OCI-LY1 (cell line): Measurements from ENCODE around the gene SLC17A8.

ENCODE experiments used
- H2AFZ ChIP-seq: fragments of 200-600 bp; sonication (generic), shearing (Covaris generic); 2 replicates; pipeline ENCODE4 v1.6.0; 2014; ENCODE audit warnings: antibody characterized with exemption, mild to moderate bottlenecking, low read length
- H3F3A ChIP-seq: fragments of 200-600 bp; sonication (generic), shearing (Covaris generic); 2 replicates; pipeline ENCODE4 v1.6.0; 2014; ENCODE audit warnings: mild to moderate bottlenecking, antibody characterized with exemption, low read length, moderate library complexity; ENCODE audit not compliant: insufficient read depth
- H3K27ac ChIP-seq: fragments of 200-600 bp; sonication (generic); 2 replicates; pipeline ENCODE4 v1.5.1; 2014; ENCODE audit warnings: low read length, mixed run types, mild to moderate bottlenecking, low read depth; ENCODE audit not compliant: poor library complexity, severe bottlenecking
- H3K27me3 ChIP-seq: fragments of 200-600 bp; sonication (generic); 2 replicates; pipeline ENCODE4 v1.6.0; 2014; ENCODE audit warnings: antibody characterized with exemption, mild to moderate bottlenecking, low read length, moderate library complexity; ENCODE audit not compliant: insufficient read depth
- H3K36me3 ChIP-seq: fragments of 200-600 bp; sonication (generic); 2 replicates; pipeline ENCODE4 v1.6.1; 2014; ENCODE audit warnings: mild to moderate bottlenecking, antibody characterized with exemption, low read length, moderate library complexity, mixed read lengths; ENCODE audit not compliant: insufficient read depth
- H3K4me1 ChIP-seq: fragments of 200-600 bp; sonication (generic); 2 replicates; pipeline ENCODE4 v1.5.1; 2014; ENCODE audit warnings: mild to moderate bottlenecking, low read length, moderate library complexity; ENCODE audit not compliant: insufficient read depth, severe bottlenecking
- H3K4me2 ChIP-seq: fragments of 200-600 bp; sonication (generic), shearing (Covaris generic); 2 replicates; pipeline ENCODE4 v1.6.1; 2014; ENCODE audit warnings: low read length
- H3K4me3 ChIP-seq: fragments of 200-600 bp; sonication (generic); 2 replicates; pipeline ENCODE4 v1.5.1; 2014; ENCODE audit warnings: low read length, low read depth, mild to moderate bottlenecking, mixed read lengths; ENCODE audit not compliant: poor library complexity, severe bottlenecking
- H3K79me2 ChIP-seq: fragments of 200-600 bp; shearing (Covaris generic); 2 replicates; pipeline ENCODE4 v1.6.1; 2016; ENCODE audit warnings: mixed run types, low read length, mixed read lengths; ENCODE audit not compliant: insufficient read depth
- H3K9ac ChIP-seq: fragments of 200-600 bp; sonication (generic), shearing (Covaris generic); 2 replicates; pipeline ENCODE4 v1.6.1; 2014; ENCODE audit warnings: mild to moderate bottlenecking, low read length, mixed read lengths
- H3K9me2 ChIP-seq: fragments of 200-600 bp; sonication (generic), shearing (Covaris generic); 2 replicates; pipeline ENCODE4 v1.6.1; 2014; ENCODE audit warnings: low read depth, mild to moderate bottlenecking, low read length, mixed read lengths
- H3K9me3 ChIP-seq: fragments of 200-600 bp; shearing (Covaris generic); 2 replicates; pipeline ENCODE4 v1.6.1; 2014; ENCODE audit warnings: low read length, mixed read lengths
- H4K20me1 ChIP-seq: fragments of 200-600 bp; sonication (generic), shearing (Covaris generic); 2 replicates; pipeline ENCODE4 v1.6.0; 2016; ENCODE audit warnings: mild to moderate bottlenecking, low read length; ENCODE audit not compliant: insufficient read depth
- EZH2 ChIP-seq: fragments of 200-600 bp; sonication (generic), shearing (Covaris generic); IDR thresholded peaks from 2 replicates; pipeline ENCODE4 v1.8.0; 2017; ENCODE audit warnings: borderline replicate concordance, mixed run types, mild to moderate bottlenecking, antibody characterized with exemption, low read length, moderate library complexity, mixed read lengths
- TF ChIP-seq, protein P1 (sequence below): fragments of 200-600 bp; sonication (generic), shearing (Covaris generic); IDR thresholded peaks from 2 replicates; pipeline ENCODE4 v1.5.1; 2017; ENCODE audit warnings: mild to moderate bottlenecking, antibody characterized with exemption, low read length, moderate library complexity, mixed read lengths

Gene SLC17A8

DNA sequence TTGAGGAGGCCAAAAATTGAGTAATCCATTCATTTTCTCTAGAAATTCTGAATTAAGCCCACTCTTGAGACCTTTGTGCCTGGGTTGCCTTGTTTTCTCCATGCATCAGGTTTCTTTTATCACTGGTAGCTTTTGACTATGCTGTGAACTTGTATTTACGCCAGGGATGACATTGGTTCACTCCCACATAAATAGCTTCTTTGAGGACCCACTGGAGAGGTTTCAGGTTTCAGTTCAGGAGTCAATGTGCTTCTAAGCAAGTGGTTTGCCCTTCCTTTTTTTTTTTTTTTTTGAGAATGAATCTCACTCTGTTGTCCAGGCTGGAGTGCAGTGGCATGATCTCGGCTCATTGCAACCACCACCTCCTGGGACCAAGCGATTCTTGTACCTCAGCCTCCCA, 10.2 kb upstream of the SLC17A8 start:
- H3K27me3 ChIP-seq = no peaks in the 10 kb centered on the region
- no peak overlapping the region for H3K4me3 ChIP-seq
- H3K4me1 ChIP-seq = no peaks in the 10 kb centered on the region
- H3K36me3 ChIP-seq = no peaks in the 10 kb centered on the region
- H4K20me1 ChIP-seq = no peaks in the 10 kb centered on the region
- H3K9me3 ChIP-seq = no peaks in the 10 kb centered on the region
- no peak overlapping the region for H3K9ac ChIP-seq
- no peak for TF ChIP-seq EZH2
- TF ChIP-seq, protein P1, sequence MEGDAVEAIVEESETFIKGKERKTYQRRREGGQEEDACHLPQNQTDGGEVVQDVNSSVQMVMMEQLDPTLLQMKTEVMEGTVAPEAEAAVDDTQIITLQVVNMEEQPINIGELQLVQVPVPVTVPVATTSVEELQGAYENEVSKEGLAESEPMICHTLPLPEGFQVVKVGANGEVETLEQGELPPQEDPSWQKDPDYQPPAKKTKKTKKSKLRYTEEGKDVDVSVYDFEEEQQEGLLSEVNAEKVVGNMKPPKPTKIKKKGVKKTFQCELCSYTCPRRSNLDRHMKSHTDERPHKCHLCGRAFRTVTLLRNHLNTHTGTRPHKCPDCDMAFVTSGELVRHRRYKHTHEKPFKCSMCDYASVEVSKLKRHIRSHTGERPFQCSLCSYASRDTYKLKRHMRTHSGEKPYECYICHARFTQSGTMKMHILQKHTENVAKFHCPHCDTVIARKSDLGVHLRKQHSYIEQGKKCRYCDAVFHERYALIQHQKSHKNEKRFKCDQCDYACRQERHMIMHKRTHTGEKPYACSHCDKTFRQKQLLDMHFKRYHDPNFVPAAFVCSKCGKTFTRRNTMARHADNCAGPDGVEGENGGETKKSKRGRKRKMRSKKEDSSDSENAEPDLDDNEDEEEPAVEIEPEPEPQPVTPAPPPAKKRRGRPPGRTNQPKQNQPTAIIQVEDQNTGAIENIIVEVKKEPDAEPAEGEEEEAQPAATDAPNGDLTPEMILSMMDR = no peak
- no peaks in the 10 kb centered on the region for H3F3A ChIP-seq
- H3K4me2 ChIP-seq = no peak overlapping the region
- H3K9me2 ChIP-seq = no peaks in the 10 kb centered on the region
- no peak overlapping the region for H2AFZ ChIP-seq
- H3K79me2 ChIP-seq = no peaks in the 10 kb centered on the region
- no peak overlapping the region for H3K27ac ChIP-seq

DNA sequence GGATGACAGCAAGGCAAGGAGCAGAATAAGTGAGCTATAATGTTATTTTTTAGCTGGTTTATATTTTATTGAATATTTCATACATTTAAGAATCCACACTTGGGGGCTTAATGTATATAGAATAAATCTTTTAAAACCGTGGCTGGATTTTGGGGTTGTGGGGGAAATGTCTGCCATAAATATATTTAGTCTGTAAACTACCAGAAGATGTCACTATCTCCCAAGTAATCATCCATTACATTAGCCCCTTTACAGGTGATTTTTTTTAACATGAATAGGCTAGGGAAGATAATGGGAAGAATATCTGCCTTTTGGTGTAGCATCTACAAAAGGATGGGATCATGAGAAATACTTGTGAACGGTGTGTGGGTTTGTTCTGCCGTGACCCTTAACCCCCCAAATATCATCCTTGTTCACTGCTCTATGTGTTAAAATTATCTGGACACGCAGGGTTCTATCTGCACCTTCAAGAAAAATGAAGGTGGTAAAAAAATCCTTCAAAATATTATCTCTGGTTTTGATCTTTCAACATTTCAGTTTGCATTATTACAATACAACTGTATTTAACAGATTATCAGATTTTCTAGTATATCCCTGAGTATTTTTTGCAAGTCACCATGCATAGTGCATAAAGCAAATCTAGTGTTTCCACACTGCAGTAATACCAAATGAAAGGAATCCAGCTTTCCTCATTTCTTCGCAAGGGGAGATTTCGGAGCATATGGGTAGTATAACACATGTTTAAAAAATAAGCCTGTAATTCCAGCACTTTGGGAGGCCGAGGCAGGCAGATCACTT, 8.0 kb upstream of the SLC17A8 start:
- H3K27me3 ChIP-seq = no peaks in the 10 kb centered on the region
- no peaks in the 10 kb centered on the region for H3K9me2 ChIP-seq
- H3K4me3 ChIP-seq = no peak overlapping the region
- no peak overlapping the region for H2AFZ ChIP-seq
- H3K4me2 ChIP-seq = no peak overlapping the region
- H3F3A ChIP-seq = no peaks in the 10 kb centered on the region
- H3K36me3 ChIP-seq = no peaks in the 10 kb centered on the region
- H3K9ac ChIP-seq = no peak overlapping the region
- H3K27ac ChIP-seq = no peak overlapping the region
- H3K4me1 ChIP-seq = no peaks in the 10 kb centered on the region
- no peak for TF ChIP-seq EZH2
- TF ChIP-seq, protein P1 = peak; percentile 42
- no peaks in the 10 kb centered on the region for H3K9me3 ChIP-seq
- no peaks in the 10 kb centered on the region for H3K79me2 ChIP-seq
- no peaks in the 10 kb centered on the region for H4K20me1 ChIP-seq

DNA sequence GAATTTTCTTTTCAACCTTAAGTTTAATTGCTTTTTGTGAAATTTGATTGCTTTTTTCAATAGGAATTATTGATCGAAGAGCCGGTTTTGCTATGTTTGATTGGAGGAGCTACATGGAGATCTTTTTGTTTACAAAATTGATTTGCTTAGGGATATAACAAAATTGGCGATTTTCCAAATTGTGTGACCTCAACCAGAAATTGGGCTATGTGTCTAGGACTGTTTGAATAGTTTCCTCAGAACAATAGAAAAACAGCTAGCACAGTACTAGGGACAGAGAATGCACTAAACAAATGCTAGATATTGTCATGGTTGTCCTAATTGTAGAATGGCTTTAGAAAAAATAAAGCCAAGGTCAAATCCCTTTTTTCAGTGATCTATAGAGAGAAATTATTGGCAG, 2.4 kb downstream of the SLC17A8 start:
- no peaks in the 10 kb centered on the region for H3K4me1 ChIP-seq
- H3K36me3 ChIP-seq = no peaks in the 10 kb centered on the region
- no peaks in the 10 kb centered on the region for H3K27me3 ChIP-seq
- no peak overlapping the region for H3K4me3 ChIP-seq
- no peaks in the 10 kb centered on the region for H3F3A ChIP-seq
- no peaks in the 10 kb centered on the region for H3K9me2 ChIP-seq
- H3K4me2 ChIP-seq = no peak overlapping the region
- no peak overlapping the region for H3K27ac ChIP-seq
- H3K9me3 ChIP-seq = no peaks in the 10 kb centered on the region
- H2AFZ ChIP-seq = no peak overlapping the region
- H3K9ac ChIP-seq = no peak overlapping the region
- no peak for TF ChIP-seq EZH2
- TF ChIP-seq, protein P1 = no peak
- H3K79me2 ChIP-seq = no peaks in the 10 kb centered on the region
- H4K20me1 ChIP-seq = no peaks in the 10 kb centered on the region
